ENCODE results near the gene ITGA6.

Gene ITGA6

GRCh38 chr2:172442072-172442895 lies 14.9 kb downstream of the ITGA6 start:
- DNase-seq = peak; percentile 68

GRCh38 chr2:172445851-172446250 lies 18.5 kb downstream of the ITGA6 start:
- DNase-seq = no peak

- no peak for DNase-seq
Measured at GRCh38 chr2:172446474-172447063, 19.2 kb downstream of the ITGA6 start.

GRCh38 chr2:172447811-172448493 lies 20.6 kb downstream of the ITGA6 start:
- DNase-seq = no peak

GRCh38 chr2:172448544-172449267 lies 21.3 kb downstream of the ITGA6 start:
- no peak for DNase-seq

- no peak for DNase-seq
Measured at GRCh38 chr2:172449911-172450550, 22.6 kb downstream of the ITGA6 start.

- DNase-seq = no peak
Measured at GRCh38 chr2:172451923-172452322, 24.5 kb downstream of the ITGA6 start.

GRCh38 chr2:172452845-172453244 lies 25.5 kb downstream of the ITGA6 start:
- DNase-seq = no peak

GRCh38 chr2:172454404-172455120 lies 27.2 kb downstream of the ITGA6 start:
- no peak for DNase-seq

GRCh38 chr2:172455121-172455515 lies 27.7 kb downstream of the ITGA6 start:
- no peak for DNase-seq

GRCh38 chr2:172456002-172456401 lies 28.6 kb downstream of the ITGA6 start:
- no peak for DNase-seq

GRCh38 chr2:172457536-172457935 lies 30.1 kb downstream of the ITGA6 start:
- DNase-seq = no peak

GRCh38 chr2:172458561-172459124 lies 31.3 kb downstream of the ITGA6 start:
- DNase-seq = no peak

- no peak for DNase-seq
Measured at GRCh38 chr2:172460780-172461201, 33.4 kb downstream of the ITGA6 start.

GRCh38 chr2:172461591-172462372 lies 34.4 kb downstream of the ITGA6 start:
- DNase-seq = peak; percentile 83

- DNase-seq = no peak
Measured at GRCh38 chr2:172462373-172462848, 35.0 kb downstream of the ITGA6 start.

- DNase-seq = no peak
Measured at GRCh38 chr2:172462849-172463381, 35.5 kb downstream of the ITGA6 start.

- no peak for DNase-seq
Measured at GRCh38 chr2:172464400-172465129, 37.2 kb downstream of the ITGA6 start.
